GM21360 (cell line): ENCODE results near the gene RNU6-9.
"Not testable (repeated sequence)": the region's sequence is repeated elsewhere in the genome, so short reads cannot be mapped to it uniquely, and the experiment has no call there.

Source experiments
- ATAC-seq: cut with Tn5 transposase; IDR thresholded peaks from one replicate; pipeline ENCODE4 v1.9.1; 2021; ENCODE audit warnings: mild to moderate bottlenecking, moderate library complexity; ENCODE audit not compliant: unreplicated experiment

RNU6-9 gene

GRCh38 chr19:892894-893689 is at the start of gene RNU6-9, which contains the start of gene MED16:
TSS of gene RNU6-9 (plus strand) at chr19:893484.
TSS of gene MED16 (minus strand) at chr19:893187. CDS start at chr19:891131, 2,056 bp downstream.
- ATAC-seq = peak; percentile 73

- ATAC-seq = no peak
Observed at GRCh38 chr19:843836-844545, 49.3 kb upstream of the RNU6-9 start.

GRCh38 chr19:844546-844971 is 48.7 kb upstream of the RNU6-9 start:
- ATAC-seq = no peak

DNA sequence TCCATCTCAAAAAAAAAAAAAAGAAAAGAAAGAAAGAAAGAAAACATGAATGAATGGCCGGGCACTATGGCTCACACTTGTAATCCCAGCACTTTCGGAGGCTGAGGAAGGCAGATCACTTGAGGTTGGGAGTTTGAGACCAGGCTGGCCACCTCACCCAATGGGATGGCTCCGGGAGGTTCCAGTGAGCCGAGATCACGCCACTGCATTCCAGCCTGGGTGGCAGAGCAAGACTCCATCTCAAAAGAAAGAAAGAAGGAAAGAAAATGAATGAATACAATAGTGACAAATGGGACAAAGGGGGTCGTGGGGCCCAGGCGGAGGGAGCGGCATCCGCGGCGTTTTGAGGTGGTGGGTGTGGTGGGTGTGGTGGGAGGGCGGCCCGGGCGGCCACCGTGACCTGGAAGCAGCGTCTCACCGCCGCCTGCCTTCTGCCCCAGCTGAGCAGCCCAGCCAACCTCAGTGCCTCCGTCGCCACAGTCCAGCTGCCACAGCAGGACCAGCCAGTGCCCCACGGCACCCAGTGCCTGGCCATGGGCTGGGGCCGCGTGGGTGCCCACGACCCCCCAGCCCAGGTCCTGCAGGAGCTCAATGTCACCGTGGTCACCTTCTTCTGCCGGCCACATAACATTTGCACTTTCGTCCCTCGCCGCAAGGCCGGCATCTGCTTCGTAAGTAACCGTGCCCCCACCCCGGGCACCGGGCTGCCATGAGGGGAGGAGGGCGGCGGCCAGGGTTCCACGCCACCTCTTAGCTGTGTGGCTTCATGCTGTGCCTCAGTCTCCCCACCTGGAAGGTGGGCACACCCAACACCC is 47.4 kb upstream of the RNU6-9 start:
- no peak for ATAC-seq

DNA sequence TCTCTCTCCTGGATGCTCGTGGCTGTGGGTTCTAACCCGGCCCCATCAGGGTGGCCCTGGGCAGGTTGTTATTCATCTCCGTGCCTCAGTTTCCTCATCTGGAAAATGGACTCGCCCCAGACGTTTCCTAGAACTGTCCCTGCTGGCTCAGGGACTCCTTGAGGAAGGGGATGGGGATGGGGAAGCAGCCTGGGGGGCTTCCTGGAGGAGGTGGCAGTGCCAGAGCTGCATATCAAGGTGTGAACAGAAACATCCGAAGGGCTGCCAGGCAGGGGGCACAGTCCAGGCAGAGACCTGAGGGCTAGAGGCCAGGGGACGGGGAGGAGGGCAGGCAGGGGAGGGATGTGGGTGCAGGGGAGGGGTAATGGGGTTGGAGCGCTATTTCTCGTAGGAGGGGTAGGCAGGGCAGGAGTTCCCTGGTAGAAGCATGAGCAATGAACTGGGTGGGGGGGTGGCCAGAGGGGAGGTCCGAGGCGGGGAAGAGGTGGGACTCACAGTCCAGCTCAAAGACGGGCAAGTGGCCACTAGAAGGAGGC is 44.8 kb upstream of the RNU6-9 start:
- ATAC-seq = no peak

- ATAC-seq = not testable (repeated sequence)
Observed at GRCh38 chr19:849195-849594, 44.1 kb upstream of the RNU6-9 start.

DNA sequence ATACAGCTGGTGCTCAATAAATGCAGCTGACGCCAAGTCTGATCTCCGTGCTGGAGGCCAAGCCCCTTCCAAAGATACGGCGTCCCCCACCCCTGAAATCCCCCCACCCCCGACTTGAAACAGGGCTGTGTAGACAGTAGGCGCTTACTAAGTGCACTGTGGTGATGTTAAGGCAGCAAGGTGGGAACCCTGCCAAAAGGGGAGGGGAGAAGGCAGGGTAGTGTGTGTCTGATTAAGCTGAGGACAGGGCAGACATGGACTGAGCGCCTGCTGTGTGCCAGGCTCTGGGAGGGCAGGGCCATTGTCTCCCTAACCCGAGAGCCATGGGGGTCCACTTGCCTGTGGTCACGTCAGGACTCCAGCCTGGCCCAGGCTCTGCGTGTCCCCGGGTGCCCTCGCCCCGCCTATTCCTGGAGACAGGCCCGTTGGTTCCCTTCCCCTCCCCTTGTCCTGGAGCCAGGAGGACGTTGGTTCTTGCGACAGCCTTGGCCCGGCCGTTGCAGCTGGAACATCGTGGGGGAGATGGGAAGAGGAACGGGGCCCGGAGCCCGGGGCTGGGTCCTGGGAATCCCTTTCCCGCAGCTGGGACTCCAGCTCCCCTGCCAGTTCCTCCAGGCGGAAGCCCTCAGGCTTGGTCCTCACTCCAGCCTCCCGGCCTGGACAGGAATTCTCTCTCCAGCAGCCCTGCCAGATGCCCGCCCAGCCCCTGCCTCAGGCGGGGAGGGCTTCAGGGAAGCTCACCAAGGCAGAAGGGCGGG is 42.9 kb upstream of the RNU6-9 start:
- no peak for ATAC-seq

DNA sequence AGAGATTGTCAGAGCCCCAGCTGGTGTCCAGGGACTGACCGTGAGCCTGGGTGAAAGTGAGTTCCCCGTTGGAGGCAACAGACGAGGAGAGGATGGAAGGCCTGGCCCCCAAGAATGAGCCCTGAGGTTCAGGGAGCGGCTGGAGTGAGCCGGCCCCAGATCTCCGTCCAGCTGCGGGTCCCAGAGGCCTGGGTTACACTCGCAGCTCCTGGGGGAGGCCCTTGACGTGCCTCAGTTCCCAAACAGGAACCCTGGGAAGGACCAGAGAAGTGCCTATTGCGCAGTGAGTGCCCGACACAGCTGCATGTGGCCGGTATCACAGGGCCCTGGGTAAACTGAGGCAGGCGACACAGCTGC is 42.3 kb upstream of the RNU6-9 start:
- no peak for ATAC-seq

GRCh38 chr19:852136-853013 is 40.9 kb upstream of the RNU6-9 start, which contains the start of gene ELANE:
TSS of gene ELANE (plus strand) at chr19:852303. CDS start at chr19:852329, 26 bp downstream.
- ATAC-seq = no peak

DNA sequence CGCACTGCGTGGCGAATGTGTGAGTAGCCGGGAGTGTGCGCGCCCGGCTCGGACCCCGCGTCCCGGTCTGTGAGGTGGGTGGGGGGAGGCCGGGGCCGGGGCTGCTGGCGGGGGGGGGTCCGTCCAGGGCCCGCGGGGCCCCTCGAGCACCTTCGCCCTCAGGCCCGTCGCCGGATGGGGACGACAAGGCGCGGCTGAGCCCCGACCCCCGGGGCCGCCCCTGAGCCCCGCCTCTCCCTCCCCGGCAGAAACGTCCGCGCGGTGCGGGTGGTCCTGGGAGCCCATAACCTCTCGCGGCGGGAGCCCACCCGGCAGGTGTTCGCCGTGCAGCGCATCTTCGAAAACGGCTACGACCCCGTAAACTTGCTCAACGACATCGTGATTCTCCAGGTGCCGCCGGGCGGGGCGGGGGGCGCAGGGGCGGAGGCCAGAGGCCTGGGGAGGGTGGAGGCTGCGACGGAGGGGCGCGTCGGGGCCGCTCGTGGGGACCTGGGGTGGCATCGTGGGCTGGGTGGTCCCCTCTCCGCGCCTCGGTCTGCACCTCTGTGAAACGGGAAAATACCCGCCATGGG is 40.2 kb upstream of the RNU6-9 start:
- ATAC-seq = no peak

DNA sequence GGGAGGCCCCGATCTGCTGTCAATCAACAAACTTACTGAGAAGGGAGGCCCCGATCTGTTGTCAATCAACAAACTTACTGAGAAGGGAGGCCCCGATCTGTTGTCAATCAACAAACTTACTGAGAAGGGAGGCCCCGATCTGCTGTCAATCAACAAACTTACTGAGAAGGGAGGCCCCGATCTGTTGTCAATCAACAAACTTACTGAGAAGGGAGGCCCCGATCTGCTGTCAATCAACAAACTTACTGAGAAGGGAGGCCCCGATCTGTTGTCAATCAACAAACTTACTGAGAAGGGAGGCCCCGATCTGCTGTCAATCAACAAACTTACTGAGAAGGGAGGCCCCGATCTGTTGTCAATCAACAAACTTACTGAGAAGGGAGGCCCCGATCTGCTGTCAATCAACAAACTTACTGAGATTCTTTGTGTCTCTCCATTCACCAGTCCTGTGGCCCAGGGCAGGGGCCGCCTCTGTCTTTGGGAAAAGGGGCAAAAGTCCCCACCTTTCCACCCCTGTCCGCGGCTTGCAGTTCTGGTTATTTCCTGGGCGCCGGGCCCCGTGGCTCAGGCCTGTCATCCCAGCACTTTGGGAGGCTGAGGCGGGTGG is 39.6 kb upstream of the RNU6-9 start:
- ATAC-seq = not testable (repeated sequence)

DNA sequence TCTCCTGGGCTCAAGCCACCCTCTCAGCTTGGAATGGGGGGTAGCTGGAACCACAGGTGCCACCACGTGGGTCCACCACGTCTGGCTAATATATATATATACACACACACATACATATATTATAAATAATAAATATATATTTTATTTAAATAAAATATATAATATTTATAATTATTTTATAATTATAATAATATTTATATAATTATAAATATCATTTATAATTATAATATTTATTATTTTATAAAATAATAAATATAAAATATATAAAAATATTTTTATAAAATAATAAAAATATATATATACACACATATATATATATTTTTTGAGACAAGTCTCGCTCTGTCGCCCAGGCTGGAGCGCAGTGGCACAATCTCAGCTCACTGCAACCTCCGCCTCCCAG is 38.7 kb upstream of the RNU6-9 start:
- no peak for ATAC-seq

DNA sequence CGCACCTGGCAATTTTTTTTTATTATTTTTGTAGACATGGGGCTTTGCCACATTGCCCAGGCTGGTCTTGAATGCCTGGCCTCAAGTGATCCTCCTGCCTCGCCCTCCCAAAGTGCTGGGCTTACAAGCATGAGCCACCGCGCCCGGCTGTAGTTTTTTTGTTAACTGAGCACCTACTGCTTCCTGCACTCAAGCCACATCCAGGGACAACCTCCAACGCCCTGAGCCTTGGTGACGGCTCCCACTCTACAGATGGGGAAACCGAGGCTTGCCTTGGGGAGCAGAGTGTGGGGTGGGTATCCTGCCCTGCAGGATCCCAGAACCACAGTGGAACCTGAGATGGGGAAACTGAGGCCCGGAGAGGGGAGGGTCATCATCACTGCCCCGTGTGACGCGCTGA is 38.1 kb upstream of the RNU6-9 start:
- no peak for ATAC-seq

DNA sequence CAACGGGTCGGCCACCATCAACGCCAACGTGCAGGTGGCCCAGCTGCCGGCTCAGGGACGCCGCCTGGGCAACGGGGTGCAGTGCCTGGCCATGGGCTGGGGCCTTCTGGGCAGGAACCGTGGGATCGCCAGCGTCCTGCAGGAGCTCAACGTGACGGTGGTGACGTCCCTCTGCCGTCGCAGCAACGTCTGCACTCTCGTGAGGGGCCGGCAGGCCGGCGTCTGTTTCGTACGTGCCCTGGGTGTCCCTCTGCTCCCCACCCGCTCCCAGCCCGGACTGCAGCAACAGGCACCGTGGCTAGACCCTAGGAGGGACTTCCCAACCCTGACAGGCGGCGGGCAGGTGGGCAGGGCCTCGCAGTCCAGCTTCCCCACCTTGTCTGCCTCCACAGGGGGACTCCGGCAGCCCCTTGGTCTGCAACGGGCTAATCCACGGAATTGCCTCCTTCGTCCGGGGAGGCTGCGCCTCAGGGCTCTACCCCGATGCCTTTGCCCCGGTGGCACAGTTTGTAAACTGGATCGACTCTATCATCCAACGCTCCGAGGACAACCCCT is 37.6 kb upstream of the RNU6-9 start:
- ATAC-seq = no peak

- no peak for ATAC-seq
Observed at GRCh38 chr19:858284-858683, 35.0 kb upstream of the RNU6-9 start.

GRCh38 chr19:858868-859843 is 34.1 kb upstream of the RNU6-9 start, which contains the start of gene CFD:
TSS of gene CFD (plus strand) at chr19:859664. CDS start at chr19:859690, 26 bp downstream.
- no peak for ATAC-seq

DNA sequence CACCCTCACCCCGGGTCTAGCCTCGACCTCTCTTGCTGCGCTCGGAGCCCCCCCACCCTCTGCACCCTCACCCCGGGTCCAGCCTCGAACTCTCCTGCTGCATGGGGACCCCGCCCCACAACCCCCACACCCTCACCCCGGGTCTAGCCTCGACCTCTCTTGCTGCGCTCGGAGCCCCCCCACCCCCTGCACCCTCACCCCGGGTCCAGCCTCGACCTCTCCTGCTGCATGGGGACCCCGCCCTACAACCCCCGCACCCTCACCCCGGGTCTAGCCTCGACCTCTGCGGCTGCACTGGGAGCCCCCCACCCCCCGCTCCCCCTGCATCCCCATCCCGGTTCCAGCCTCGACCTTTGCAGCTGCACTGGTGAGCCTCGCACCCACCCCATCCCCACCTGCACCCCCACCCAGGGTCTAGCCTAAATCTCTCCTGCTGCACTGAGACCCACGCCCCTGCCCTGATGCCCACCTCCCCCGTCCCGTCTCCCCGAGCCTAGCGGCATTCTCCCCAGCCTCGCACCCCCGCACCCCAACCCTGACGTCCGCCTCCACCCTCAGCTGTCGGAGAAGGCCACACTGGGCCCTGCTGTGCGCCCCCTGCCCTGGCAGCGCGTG is 32.0 kb upstream of the RNU6-9 start:
- ATAC-seq = no peak
